Pancreas (tissue), 10 donors: ENCODE data around the gene SLC22A6. TPM values are rescaled to one million over a fixed set of nuclear protein-coding genes. Genes with fewer than 3 reads are reported as not detected.

Source experiments
- ATAC-seq, 4 donors: fragments of 200-7000 bp; cut with Tn5 transposase; one replicate each; pipeline versions ENCODE4 v1.8.0 to v1.9.1; 2020; ENCODE audit warnings: mild to moderate bottlenecking in 4 of 4, moderate library complexity in 4 of 4
- DNase-seq, 6 donors: peaks; one replicate each; pipeline ENCODE4 v3.0.0-alpha.2; 2020
- FAIRE-seq: peaks from 2 replicates; lab custom pipeline; 2012; peaks lifted over from hg19 to GRCh38; lab: Jason Lieb, UNC
- H3K27ac ChIP-seq, 4 donors: fragments of 200-600 bp; sonication (generic); 1 replicate in 3 of 4; 2 replicates in 1 of 4; pipeline versions ENCODE4 v1.5.0 to v1.8.0; 2020
- H3K27me3 ChIP-seq, 4 donors: fragments of 200-600 bp; one replicate each; pipeline ENCODE4 v1.8.0; 2021
- H3K36me3 ChIP-seq, 3 donors: fragments of 200-600 bp; sonication (generic) in 1 of 3; one replicate each; pipeline versions ENCODE4 v1.5.0 to v1.8.0; 2020 to 2021
- H3K4me1 ChIP-seq, 3 donors: fragments of 200-600 bp; one replicate each; pipeline ENCODE4 v1.8.0; 2021
- H3K4me3 ChIP-seq, 4 donors: fragments of 200-600 bp; sonication (generic) in 2 of 4; one replicate each; pipeline versions ENCODE4 v1.5.0 to v1.8.0; 2020 to 2021
- H3K9me3 ChIP-seq, 4 donors: fragments of 200-600 bp; one replicate each; pipeline ENCODE4 v1.8.0; 2021
- CTCF ChIP-seq, 4 donors: fragments of 200-600 bp; sonication (generic) in 3 of 4; IDR thresholded peaks; one replicate each; pipeline versions ENCODE4 v1.5.0 to v1.8.0; 2021; ENCODE audit warnings: antibody characterized with exemption in 4 of 4
- WGBS, 2 donors: extraction: QIAGEN DNeasy Blood & Tissue Kit; methylation state at CpG; one replicate each; pipeline ENCODE4 v1.1.7; 2013; 5-methylcytosine and 5-hydroxymethylcytosine counted together
- intact Hi-C, 3 donors: fragments of 100-400 bp; cut with DNase I; formaldehyde crosslinking; loops; one replicate each; pipeline versions ENCODE4 v1.11.1 to v1.14.2; 2022
- polyA plus RNA-seq, 2 donors: library from polyadenylated mRNA; stranded (reverse); fragments of 200-250 nt; gene quantifications; one replicate each; pipeline ENCODE4 v1.2.3, GENCODE V29; 2013
- total RNA-seq, 6 donors: library from RNA; stranded (reverse); fragmentation: NEBNext Ultra II Directional in 4 of 6; extraction: Animal tissue kit (Norgen Biotek cat#: 25700) in 4 of 6; gene quantifications; one replicate each; pipeline versions ENCODE4 v1.2.1 to v1.2.4, GENCODE V29; 2021 to 2023
- donor health status: healthy with polysubstance abuse.
- donor health status: DM: no; HTN: no; CAD: no; lungs with moderate emphysema.
- donor health status: DM: no; HTN: no; CAD: no.
- donor health status: control.
- donor health status: control.
- donor health status: Bipolar disorder and iron deficiency.
- donor health status: DM: yes; HTN: yes; CAD: no.
- donor health status: DM: no; HTN: no; CAD: no.
- donor health status: DM: no; HTN: no; CAD: no.
- donor health status: DM: yes; HTN: yes; CAD: no.

SLC22A6 gene
- total and polyA plus RNA-seq, 8 donors: not detected

- FAIRE-seq (no peak), DNase-seq (peak in 1 of 6 donors; percentile 20), ATAC-seq (no peak)
- WGBS, 2 donors: 51 to 61% methylated on average over 4 of the region's 4 CpGs
- Histone ChIP-seq H3K4me1 (no peaks in the 10 kb centered on the region), H3K4me3 (no peak overlapping the region), H3K9me3 (no peaks in the 10 kb centered on the region), H3K27me3 (peaks cover 0 to 6% (median 4%) of the 10 kb centered on the region in 4 donors), H3K27ac (no peak overlapping the region), H3K36me3 (no peaks in the 10 kb centered on the region)
- TF ChIP-seq CTCF (IDR thresholded peaks at IDR 0.05): no peak
- intact Hi-C loops: no loop called here
Observed at GRCh38 chr11:62930157-62930556, 54.6 kb downstream of the SLC22A6 start.

GRCh38 chr11:62928011-62928410 is 56.8 kb downstream of the SLC22A6 start:
- no peak for FAIRE-seq
- peaks cover 0 to 10% (median 4%) of the 10 kb centered on the region in 4 donors for H3K27me3 ChIP-seq
- no peak for ATAC-seq
- no peaks in the 10 kb centered on the region for H3K9me3 ChIP-seq
- intact Hi-C loops: no loop called here
- TF ChIP-seq CTCF (IDR thresholded peaks at IDR 0.05): no peak
- H3K4me3 ChIP-seq: no peak overlapping the region
- WGBS, 2 donors: 47 to 53% methylated on average over 13 of the region's 13 CpGs
- no peak overlapping the region for H3K27ac ChIP-seq
- H3K36me3 ChIP-seq: no peaks in the 10 kb centered on the region
- peak in 1 of 6 donors; percentile 31 for DNase-seq
- peaks cover 0 to 2% (median 0%) of the 10 kb centered on the region in 3 donors for H3K4me1 ChIP-seq

GRCh38 chr11:62926680-62927455 is 57.9 kb downstream of the SLC22A6 start:
- intact Hi-C loops: no loop called here
- Histone ChIP-seq H3K27ac (no peak overlapping the region), H3K9me3 (no peaks in the 10 kb centered on the region), H3K36me3 (no peaks in the 10 kb centered on the region), H3K4me3 (no peak overlapping the region), H3K4me1 (peaks cover 0 to 6% (median 0%) of the 10 kb centered on the region in 3 donors), H3K27me3 (peaks cover 0 to 12% (median 4%) of the 10 kb centered on the region in 4 donors)
- DNase-seq (no peak), FAIRE-seq (no peak), ATAC-seq (no peak)
- TF ChIP-seq CTCF (IDR thresholded peaks at IDR 0.05): no peak
- 18 to 26% methylated on average over 48 to 53 of the region's 53 CpGs for WGBS, 2 donors

Other genes with a start within 250 kb of the SLC22A6 start
- gene ZBTB3, start 230.8 kb downstream of the SLC22A6 start, total RNA-seq: 1 to 10 TPM; 3.7 to 9.8 (median 5.4) TPM
- 1 to 10 TPM; 2.0 to 2.4 TPM for gene ZBTB3, start 230.8 kb downstream of the SLC22A6 start, polyA plus RNA-seq
- 10 to 100 TPM; 15.1 to 32.0 (median 22.6) TPM for gene POLR2G, start 223.4 kb downstream of the SLC22A6 start, total RNA-seq
- gene POLR2G, start 223.4 kb downstream of the SLC22A6 start, polyA plus RNA-seq: 10 to 100 TPM; 36.4 to 67.1 TPM
- 10 to 100 TPM in 4 of 6 donors, 1 to 10 TPM in 2; 9.3 to 18.6 (median 11.7) TPM for gene TAF6L, start 213.6 kb downstream of the SLC22A6 start, total RNA-seq
- gene TAF6L, start 213.6 kb downstream of the SLC22A6 start, polyA plus RNA-seq: 10 to 100 TPM; 37.2 to 53.5 TPM
- 10 to 100 TPM; 14.8 to 26.2 (median 19.1) TPM for gene TMEM179B, start 197.6 kb downstream of the SLC22A6 start, total RNA-seq
- gene TMEM179B, start 197.6 kb downstream of the SLC22A6 start, polyA plus RNA-seq: 10 to 100 TPM; 27.1 to 59.6 TPM
- 1 to 10 TPM; 5.0 to 9.1 (median 6.9) TPM for gene TMEM223, start 193.0 kb downstream of the SLC22A6 start, total RNA-seq
- gene TMEM223, start 193.0 kb downstream of the SLC22A6 start, polyA plus RNA-seq: 10 to 100 TPM; 16.3 to 16.6 TPM
- 10 to 100 TPM; 20.9 to 60.9 (median 30.8) TPM for gene NXF1, start 179.5 kb downstream of the SLC22A6 start, total RNA-seq
- 100 to 1,000 TPM; 150 to 294 TPM for gene NXF1, start 179.5 kb downstream of the SLC22A6 start, polyA plus RNA-seq
- 10 to 100 TPM; 22.8 to 31.2 (median 26.9) TPM for gene STX5, start 152.9 kb downstream of the SLC22A6 start, total RNA-seq
- gene STX5, start 152.9 kb downstream of the SLC22A6 start, polyA plus RNA-seq: 10 to 100 TPM; 18.6 to 27.9 TPM
- not detected for gene TEX54, start 152.1 kb downstream of the SLC22A6 start, total RNA-seq
- under 1 TPM in 1 of 2 donors, not detected in 1; 0.65 TPM for gene TEX54, start 152.1 kb downstream of the SLC22A6 start, polyA plus RNA-seq
- 10 to 100 TPM; 18.4 to 35.1 (median 27.1) TPM for gene WDR74, start 145.4 kb downstream of the SLC22A6 start, total RNA-seq
- gene WDR74, start 145.4 kb downstream of the SLC22A6 start, polyA plus RNA-seq: 10 to 100 TPM; 47.6 to 59.5 TPM
- gene SLC3A2, start 104.1 kb downstream of the SLC22A6 start, total RNA-seq: 100 to 1,000 TPM in 1 of 6 donors, 10 to 100 TPM in 5; 68.8 to 331 (median 75.1) TPM
- 100 to 1,000 TPM in 1 of 2 donors, 10 to 100 TPM in 1; 66.9 to 116 TPM for gene SLC3A2, start 104.1 kb downstream of the SLC22A6 start, polyA plus RNA-seq
- under 1 TPM in 5 of 6 donors, not detected in 1; 0.06 to 0.15 (median 0.09) TPM for gene CHRM1, start 63.6 kb downstream of the SLC22A6 start, total RNA-seq
- under 1 TPM; 0.14 to 0.19 TPM for gene CHRM1, start 63.6 kb downstream of the SLC22A6 start, polyA plus RNA-seq
- gene SLC22A8, start 30.9 kb upstream of the SLC22A6 start, total RNA-seq: not detected
- not detected for gene SLC22A8, start 30.9 kb upstream of the SLC22A6 start, polyA plus RNA-seq
- not detected for gene SLC22A24, start 159.3 kb upstream of the SLC22A6 start, total RNA-seq
- not detected for gene SLC22A24, start 159.3 kb upstream of the SLC22A6 start, polyA plus RNA-seq